GM19351 (cell line): Measurements from ENCODE around the gene PRKCZ.
"Not testable (repeated sequence)": the region's sequence is repeated elsewhere in the genome, so short reads cannot be mapped to it uniquely, and the experiment has no call there.

Experiments
- ATAC-seq: cut with Tn5 transposase; IDR thresholded peaks from one replicate; pipeline ENCODE4 v1.9.1; 2021; ENCODE audit warnings: mild to moderate bottlenecking, moderate library complexity; ENCODE audit not compliant: unreplicated experiment

PRKCZ gene

DNA sequence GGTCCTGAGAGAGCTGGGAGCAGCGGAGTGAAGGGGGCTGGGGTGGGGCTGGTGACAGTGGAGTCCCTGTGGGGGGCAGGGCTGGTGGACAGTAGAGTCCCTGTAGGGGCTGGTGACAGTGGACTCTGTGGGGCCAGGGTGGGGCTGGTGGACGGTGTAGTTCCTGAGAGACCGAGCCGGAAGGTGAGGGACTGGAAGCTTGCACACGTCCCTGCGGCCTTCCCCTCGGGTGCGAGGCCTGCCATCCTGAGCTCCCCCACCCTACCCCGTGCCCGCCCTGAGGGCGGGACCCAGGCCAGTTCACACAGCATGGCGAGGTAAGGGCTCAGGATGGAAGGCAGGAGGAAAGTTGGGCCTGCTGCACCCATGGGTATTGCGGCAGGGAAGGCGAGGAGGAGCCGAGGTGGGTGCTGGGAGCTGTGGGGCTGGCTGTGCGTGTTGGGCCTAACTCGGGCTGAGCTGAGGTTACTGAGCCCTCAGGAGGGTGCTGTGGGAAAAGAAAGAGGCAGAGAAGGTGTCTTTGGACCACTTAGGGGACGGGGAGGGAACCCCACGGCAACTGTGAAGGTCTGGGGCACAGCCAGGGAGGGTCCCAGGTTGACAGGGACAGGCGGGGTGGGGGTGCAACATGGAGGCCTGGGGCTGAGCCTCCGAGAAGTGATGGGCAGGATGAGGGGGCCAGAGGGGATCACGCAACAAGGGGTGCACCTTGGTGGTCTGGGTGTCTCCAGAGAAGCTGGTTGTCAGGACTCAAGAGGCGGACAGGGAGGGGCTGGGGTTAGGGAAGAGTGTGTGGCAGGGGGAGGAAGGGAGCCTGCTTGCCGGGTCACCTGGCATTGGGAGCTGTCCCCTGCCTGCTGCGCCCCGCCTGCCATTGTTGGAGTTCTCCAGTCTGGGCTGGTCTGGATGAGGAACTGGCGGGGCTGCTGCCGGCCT is 60.8 kb downstream of the PRKCZ start:
- no peak for ATAC-seq

DNA sequence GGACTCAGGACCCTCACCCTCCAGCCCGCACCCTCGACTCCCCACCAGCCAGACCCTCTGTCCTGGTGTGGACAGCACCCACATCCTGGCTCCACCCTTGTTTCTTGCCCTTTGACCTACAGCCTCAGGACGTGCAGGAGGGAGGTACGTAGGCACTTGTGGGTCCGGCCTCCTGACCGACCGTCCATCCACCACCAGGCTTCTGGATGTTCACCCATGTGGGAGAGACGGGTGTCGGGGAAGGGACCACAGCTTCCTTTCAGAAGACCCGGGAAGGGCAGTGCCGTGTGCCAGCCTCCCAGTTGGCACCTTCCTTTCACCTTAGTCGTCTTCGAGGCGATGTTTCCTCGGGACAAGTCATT is 61.4 kb downstream of the PRKCZ start:
- no peak for ATAC-seq

DNA sequence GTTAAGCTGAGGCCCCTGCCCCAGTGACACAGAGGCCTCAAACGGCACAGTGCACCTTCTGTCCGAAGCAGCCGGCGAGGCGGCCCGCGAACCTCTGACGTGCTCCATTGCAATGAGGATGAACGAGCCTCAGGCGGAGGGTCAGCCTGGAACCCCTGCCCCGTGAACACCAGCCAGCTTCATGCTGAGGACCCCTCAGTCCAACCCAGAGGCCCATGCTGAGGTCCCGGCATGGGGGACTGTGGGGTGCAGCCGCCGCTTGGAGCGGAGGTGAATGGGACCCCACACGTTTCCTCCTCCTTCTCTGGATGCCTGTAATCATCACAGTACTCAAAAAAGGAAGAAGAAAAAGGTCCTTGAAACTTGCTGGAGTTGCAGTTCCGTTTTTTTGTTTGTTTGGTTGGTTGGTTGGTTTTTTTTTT is 62.1 kb downstream of the PRKCZ start:
- ATAC-seq = no peak

DNA sequence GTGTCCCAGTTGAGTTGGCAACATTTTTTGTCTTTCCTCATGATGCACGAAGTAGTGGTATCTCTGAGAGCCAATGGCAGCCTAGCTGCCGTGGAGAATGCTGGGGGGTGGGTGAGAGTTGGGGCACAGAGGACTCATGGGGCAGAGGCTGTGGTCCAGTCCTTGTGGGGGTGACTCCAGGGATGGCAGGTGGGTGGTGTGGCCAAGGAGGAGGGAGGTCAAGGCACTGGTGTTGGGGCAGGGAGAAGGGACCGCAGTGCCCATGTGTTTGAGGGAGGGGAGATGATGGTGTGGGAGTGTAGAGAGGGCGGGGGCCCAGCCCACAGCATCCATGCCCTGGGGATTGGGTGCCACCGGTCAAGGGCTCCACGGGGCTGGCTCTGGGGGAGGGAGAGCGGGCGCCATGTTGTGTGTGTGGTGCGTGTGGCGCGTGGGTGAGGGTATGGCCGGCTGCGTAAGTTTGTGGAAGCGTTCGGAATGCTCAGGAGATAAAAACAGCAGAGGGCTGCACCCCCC is 63.5 kb downstream of the PRKCZ start:
- no peak for ATAC-seq

DNA sequence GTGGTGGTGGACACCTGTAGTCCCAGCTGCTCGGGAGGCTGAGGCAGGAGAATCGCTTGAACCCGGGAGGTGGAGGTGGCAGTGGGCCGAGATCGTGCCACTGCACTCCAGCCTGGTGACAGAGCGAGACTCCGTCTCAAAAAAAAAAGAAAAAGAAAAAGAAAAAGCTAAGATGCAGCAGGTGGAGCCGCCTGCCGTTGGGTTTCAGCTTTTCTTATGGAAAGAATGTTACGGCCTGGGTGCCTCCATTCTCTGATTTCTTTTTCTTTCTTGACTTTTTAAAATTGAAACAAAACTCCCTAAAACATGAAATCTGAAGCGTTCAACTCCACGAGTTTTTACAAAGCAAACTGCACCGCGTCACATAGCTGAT is 64.4 kb downstream of the PRKCZ start:
- ATAC-seq = not testable (repeated sequence)

DNA sequence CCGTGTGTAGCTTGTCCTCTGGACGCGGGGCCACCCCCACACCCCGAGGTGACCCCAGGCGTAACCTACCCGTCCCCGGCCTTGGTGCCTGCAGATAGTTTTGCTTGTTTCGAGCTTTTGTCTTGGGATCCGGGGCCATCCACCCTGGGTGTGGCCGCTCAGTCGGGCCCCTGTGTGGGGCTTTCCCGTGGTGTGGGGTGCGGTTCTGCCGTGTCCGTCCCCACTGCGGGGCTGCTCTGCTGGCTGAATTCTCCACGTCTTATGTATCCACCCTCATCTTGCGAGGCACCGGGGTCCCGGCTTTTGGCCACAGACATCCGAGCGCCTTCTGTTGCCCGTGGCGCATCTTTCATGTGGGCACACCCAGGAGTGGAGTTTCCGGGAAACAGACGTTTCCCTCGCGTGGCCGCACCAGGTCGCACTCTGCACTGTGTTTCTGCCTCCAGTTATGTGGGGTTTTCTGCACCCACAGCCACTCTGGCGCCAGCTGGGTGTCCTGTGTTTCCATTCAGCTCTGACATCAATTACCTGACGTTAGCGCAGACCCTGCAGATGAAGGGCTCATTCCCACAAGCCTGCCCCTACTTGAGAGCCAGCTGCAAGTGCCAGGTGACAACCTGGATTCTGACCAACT is 64.9 kb downstream of the PRKCZ start:
- ATAC-seq = no peak

DNA sequence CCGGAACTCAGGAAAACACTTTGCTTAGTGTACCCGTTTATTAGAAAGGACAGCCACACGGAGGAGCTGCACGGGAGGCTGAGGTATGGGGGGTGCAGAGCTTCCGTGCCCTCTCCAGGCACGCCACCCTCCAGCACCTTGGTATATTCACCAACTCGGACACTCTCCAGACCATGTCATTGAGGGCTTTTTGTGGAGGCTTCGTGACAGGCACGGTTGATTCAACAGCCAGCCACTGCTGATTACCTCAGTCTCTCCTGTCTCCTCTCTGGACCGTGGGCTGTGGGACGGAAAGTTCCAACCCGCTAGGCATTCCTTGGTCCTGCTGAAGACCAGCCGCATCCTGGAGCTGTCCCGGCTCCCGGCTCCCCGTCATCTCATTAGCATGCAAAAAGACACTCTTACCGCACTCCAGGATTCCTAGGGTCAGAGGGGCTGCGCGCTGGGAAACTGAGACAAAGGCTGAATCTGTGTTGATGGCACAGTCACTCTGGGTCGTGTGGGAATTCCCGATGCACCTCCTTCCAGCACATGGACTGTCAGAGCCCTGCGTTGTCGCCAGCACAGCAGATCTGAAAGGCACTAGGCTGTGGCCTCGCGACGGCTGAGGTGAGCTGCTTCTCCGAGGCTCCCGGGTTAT is 65.6 kb downstream of the PRKCZ start:
- ATAC-seq = no peak

DNA sequence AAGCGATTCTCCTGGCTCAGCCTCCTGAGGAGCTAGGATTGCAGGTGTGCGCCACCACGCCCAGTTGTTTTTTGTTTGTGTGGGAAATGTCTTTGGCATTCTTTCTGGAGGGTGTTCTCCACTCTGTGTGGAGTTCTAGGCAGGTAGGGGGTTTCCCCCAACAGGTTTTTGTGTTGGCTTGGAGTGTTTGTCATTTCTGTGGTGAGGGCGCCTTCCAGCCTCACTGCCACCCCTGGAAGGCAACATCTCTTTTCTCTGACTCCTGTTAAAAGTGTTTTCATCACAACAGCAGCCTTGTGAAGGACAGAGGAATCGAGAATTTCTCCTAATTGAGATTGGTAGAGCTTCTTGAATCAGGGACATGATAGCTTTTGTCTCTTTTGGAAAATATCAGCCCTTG is 69.7 kb downstream of the PRKCZ start:
- ATAC-seq = no peak

DNA sequence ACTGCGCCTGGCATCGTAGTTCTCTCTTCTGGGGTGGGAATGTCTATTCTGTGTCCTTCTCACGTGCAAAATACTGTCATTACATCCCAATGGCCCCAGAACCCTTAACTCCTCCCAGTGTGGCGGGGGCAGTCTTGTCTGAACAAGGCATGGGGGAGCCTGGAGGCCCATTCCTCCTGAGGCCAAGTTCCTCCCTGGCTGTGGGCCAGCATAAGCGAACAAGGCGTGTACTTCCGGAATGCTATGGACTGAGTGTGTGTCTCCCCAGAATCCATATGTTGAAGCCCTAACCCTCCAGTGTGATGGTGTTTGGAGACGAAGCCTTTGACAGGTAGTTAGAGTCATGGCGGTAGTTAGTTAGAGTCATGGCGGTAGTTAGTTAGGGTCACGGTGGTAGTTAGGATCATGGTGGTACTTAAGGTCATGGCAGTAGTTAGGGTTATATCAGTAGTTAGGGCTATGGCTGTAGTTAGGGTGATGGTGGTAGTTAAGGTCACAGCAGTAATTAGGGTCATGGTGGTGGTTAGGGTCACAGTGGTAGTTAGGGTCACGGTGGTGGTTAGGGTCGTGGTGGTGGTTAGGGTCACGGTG is 71.0 kb downstream of the PRKCZ start:
- ATAC-seq = no peak

DNA sequence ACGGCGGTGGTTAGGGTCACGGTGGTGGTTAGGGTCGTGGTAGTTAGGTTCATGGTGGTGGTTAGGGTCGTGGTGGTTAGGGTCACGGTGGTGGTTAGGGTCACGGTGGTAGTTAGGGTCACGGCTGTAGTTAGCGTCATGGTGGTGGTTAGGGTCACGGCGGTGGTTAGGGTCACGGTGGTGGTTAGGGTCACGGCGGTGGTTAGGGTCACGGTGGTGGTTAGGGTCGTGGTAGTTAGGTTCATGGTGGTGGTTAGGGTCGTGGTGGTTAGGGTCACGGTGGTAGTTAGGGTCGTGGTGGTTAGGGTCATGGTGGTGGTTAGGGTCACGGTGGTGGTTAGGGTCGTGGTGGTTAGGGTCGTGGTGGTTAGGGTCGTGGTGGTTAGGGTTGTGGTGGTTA is 71.6 kb downstream of the PRKCZ start:
- ATAC-seq = not testable (repeated sequence)

DNA sequence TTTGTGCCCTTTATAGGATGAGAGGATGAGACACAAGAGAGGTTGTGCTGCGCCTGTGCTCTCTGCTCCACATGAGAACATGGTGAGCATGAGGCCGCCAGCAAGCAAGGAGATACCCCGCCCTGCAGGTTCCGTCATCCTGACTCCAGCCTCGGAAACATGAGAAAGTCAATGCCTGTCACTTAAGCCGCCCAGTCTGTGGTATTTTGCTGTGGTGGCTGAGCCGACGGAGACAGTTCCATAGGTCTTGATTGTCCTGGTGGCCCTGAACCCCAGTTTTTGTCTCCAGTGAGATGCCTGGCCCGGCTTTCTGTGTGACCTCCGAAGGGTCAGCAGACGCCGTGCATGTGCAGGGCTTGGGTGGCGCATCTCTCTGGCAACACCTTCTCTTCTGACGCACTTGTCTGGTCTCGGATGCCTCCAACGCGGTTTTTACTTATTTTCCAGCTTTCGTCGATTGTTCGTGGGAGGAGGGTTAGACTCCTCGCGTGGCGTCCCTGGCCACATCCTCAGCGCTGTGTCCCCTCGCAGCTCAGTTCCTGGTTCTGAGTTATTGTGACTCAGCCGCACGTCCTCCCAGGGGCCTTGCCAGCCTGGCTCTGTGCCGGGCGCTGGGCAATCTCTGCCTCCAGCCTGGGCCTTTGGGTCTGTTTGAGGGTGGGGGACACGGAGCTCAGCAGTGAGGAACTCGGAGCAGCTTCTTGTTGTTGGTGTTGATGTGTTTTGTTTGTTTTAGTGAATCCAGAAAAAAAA is 74.4 kb downstream of the PRKCZ start:
- ATAC-seq = no peak

DNA sequence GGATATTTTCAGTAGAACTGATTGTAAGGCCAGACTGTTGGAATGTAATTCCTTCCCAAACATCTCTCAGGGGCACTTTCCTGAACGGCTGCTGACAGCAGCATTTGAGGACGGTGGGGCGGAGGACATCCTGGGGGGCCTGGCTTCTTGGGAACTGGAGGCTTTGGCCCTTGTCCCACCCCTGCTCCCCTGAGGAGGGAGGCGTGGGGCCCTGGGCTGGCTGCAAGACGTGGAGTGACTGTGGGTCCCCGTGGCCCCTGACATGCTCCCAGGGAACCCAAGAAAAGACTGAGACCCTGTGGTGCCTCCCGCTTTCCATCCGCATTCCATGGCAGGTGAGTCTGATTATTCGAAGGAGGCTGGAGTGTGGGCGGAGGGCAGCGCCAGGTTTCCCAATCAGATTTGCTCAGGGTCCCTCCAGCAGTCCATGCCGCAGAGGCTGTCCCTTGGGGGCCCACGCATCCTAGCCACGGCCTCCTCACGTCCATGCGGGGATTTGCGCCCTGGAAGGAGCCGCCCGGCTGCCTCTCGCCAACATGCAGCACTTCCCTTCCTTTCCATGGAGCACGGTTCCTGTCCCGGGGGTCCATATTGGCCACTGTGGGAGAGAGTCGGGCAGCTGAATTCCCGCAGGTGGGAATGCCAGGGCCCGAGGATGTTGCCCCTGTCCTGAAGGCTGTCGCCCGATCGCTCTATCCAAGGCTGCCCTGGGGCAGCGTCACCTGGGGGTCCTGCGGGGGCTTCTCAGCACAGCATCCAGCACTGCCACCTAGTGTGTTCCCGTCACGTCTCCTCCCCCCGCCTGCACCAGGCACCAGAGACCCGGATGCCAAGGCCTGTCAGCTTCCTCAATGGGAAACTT is 75.4 kb downstream of the PRKCZ start:
- ATAC-seq = no peak

DNA sequence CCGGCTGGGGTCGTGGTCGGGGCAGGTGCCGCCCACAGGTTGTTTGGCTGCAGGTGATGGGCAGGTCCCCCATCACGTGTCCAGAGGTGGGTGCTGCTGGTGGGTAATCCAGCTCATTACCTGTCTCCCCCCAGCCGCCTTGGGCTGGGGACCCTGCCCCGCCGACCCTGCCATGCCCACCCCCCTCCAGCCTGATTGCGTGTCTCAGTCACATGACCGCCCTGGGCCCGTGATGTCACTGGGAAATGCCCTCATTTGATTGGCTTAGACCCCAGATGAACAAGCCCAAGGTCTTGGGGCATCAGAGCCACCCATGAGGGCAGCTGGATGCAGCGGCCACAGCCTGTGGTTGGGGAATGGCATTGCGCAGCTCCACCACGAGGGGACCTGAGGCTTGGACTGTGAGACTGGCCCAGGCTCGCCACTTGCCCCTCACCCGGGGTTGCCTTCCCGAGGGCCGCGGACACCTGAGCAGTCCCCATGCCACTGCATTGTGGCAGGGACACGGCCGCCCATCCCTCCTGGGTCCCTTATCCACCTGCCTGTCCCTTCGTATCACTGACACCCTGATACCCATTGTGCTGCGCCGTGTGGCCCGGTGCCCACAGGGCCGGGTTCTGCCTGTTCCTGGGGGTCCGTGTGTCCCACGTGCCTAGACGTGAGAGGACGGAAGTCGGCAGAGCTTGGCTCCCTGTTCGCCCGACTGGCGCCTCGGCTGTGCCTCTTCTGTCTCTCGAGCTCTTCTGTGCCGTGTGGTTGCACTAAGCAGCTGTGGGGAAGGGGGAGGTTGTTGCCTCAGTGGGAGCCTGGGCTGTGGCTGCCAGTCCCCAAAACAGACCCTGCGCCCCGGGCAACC is 76.3 kb downstream of the PRKCZ start:
- ATAC-seq = no peak

DNA sequence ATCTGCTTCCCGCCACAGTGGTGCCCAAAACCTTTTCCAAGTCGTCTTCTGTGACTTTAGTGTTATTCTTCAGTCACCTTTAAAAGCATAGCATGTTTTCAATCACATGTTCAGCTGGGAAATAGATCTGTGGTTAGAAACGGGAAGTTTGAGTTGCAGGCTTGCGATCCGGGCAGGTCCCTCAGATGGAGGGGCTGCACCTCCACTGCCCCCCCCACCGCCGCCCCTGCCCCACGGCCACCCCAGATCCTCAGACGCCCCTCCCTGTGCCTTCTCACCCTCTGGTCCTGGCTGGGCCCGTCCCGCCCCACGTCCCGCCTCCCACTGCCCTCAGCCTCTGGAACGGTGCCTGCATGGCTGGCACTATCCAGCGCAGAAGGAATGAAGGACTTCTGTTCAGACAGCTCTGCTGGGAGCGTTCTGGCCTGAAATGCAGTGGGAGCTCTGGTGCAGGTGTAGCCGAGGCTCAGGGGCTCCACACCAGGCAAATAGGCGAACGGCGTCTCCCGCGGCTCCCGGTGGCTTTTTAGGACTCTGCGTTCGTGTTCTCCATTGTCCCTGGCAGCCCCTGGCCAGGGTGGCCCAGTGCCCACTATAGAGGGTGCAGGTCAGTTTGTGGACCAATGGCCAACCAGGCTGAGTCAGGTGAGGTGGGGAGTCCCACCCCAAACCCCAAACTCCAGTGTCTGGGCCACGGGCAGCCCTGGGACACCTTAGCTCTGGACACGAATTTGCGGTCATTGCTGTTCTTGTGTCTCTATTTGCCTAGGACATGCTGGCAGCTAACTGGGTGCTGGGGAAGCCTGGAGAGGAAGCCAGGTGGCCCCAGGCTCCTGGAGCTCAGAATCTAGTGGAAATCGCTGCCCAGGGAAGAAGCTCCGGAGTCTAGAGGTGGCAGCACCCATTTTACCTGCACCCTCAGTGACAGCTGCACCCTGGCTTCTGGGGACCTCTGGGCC is 77.3 kb downstream of the PRKCZ start:
- no peak for ATAC-seq

DNA sequence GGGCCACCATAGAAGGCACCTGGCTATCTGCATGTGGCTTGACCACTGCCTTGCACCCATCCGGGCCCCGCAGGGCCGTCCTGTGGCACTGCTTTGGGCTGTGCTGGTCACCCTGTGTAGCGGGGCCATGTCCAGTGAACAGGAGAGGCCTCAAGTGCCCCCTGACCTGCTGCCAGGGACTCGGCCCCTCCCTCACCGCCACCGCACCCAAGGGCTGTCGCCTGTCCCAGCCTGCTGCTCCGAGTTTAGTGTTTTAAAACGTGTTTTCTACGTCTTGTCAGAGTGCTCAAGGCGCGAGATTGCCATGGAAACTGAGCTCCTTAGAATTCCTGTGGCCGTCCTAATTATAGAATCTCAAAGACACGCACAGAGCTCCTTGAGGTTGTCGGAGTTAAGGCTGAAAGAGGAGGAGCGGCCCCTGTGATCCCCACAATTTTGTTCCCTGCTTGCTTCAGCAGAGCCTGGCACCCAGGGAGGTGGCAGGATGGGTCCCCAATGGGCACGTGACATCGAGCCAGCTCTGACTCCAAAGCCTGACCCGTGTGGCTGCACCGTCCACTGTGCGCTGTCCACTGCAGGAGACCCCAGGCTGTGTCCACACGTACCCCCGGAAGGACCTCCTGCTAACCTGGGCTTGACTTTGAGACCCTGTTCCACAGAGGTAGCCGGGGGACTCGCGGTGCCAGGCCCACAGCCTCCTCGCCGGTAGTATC is 78.1 kb downstream of the PRKCZ start:
- no peak for ATAC-seq

DNA sequence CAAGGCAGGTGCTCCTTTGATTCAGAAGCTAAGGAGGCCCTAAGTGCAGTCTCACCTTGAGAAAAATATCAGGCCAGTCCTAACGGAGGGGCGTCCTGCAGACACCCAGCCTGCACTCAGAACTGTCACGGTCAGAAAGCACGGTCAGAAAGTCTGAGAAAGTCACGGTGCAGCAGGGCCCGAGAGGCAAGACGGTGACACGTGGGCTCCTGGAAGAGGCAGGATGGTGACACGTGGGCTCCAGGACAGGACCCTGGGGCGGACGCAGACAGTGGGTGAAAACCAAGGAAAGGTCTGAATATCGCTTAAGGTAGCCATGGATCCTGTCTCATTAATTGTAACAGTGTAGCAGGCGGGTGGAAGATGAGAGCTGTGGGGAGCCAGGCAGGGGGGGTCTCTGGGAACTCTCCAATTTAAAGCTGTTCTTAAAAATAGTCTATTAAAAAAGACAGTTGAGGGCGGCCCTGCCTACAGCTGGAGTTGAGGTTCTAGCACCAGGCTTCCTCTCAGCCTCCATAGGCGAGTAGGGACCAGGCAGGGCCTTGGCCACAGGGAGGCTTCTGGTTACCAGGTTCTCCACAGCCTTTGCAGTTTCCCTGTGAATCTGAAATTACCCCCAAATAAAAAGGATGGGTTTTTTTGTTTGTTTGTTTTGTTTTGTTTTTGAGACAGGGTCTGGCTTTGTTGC is 79.2 kb downstream of the PRKCZ start:
- no peak for ATAC-seq
